H1 (cell line): ENCODE data around the gene SMARCD2. TPM values are rescaled to one million over a fixed set of nuclear protein-coding genes. Genes with fewer than 3 reads are reported as not detected.

Experiments used
- CTCF ChIA-PET: fragments of 300-600 bp; sonication (Branson Sonifier 250); formaldehyde crosslinking; loops from one replicate; lab custom pipeline; 2021; ENCODE audit not compliant: partially characterized antibody; lab: Charles Lee
- POLR2A ChIA-PET: fragments of 300-600 bp; sonication (Branson Sonifier 250); formaldehyde crosslinking; loops from one replicate; lab custom pipeline; 2021; ENCODE audit warnings: inconsistent platforms; ENCODE audit not compliant: partially characterized antibody; lab: Charles Lee
- DNase-seq, 2 experiments: peaks; one replicate each; pipeline versions ENCODE4 v3.0.0 to v3.0.0-alpha.2; 2010 to 2022; ENCODE audit warnings: low spot score in 2 of 2, low read depth in 1 of 2, mixed read lengths in 1 of 2
- FAIRE-seq: peaks from 2 replicates; lab custom pipeline; 2011; peaks lifted over from hg19 to GRCh38; lab: Jason Lieb, UNC
- H2AFZ ChIP-seq: 2 replicates; pipeline ENCODE4 v1.8.1; 2012; ENCODE audit warnings: low read length, inconsistent platforms
- H2AK5ac ChIP-seq: 2 replicates; pipeline ENCODE4 v1.6.1; 2013; ENCODE audit warnings: low read depth, low read length
- H2BK120ac ChIP-seq: replicated peaks from 2 replicates; pipeline ENCODE3; 2013; ENCODE audit warnings: low read depth, low read length, inconsistent platforms
- H2BK12ac ChIP-seq: 2 replicates; pipeline ENCODE4 v1.6.1; 2013; ENCODE audit warnings: low read depth, low read length
- H2BK15ac ChIP-seq: 2 replicates; pipeline ENCODE4 v1.6.1; 2013; ENCODE audit warnings: low read length
- H2BK20ac ChIP-seq: 2 replicates; pipeline ENCODE4 v1.6.1; 2013; ENCODE audit warnings: low read length
- H2BK5ac ChIP-seq: 2 replicates; pipeline ENCODE4 v1.6.1; 2013; ENCODE audit warnings: low read depth, low read length
- H3K14ac ChIP-seq: 2 replicates; pipeline ENCODE4 v1.6.1; 2013; ENCODE audit warnings: inconsistent platforms; ENCODE audit not compliant: insufficient read length
- H3K18ac ChIP-seq: 2 replicates; pipeline ENCODE4 v1.6.1; 2013; ENCODE audit warnings: low read length; ENCODE audit errors: extremely low read depth
- H3K23ac ChIP-seq: 2 replicates; pipeline ENCODE4 v1.6.1; 2013; ENCODE audit warnings: inconsistent platforms; ENCODE audit not compliant: insufficient read length
- H3K23me2 ChIP-seq: 2 replicates; pipeline ENCODE4 v1.6.1; 2013; ENCODE audit warnings: low read depth, low read length
- H3K27ac ChIP-seq: 2 replicates; pipeline ENCODE4 v1.6.1; 2011; ENCODE audit warnings: low read depth, low read length, inconsistent platforms
- H3K27me3 ChIP-seq, 4 experiments: replicated peaks in 1 of 4; 1 replicate in 1 of 4; 2 replicates in 3 of 4; pipeline versions ENCODE4 v1.6.1 to v1.8.1; 2011 to 2013; ENCODE audit warnings: low read length in 3 of 4, mild to moderate bottlenecking in 3 of 4, inconsistent platforms in 2 of 4, mixed read lengths in 2 of 4, moderate library complexity in 1 of 4; ENCODE audit not compliant: control insufficient read depth in 3 of 4, insufficient read depth in 3 of 4; ENCODE audit errors: extremely low read depth in 1 of 4
- H3K36me3 ChIP-seq, 4 experiments: 2 replicates each; pipeline versions ENCODE4 v1.6.1 to v1.8.1; 2011 to 2013; ENCODE audit warnings: mild to moderate bottlenecking in 4 of 4, low read length in 3 of 4, moderate library complexity in 2 of 4, control low read depth in 1 of 4, inconsistent platforms in 1 of 4; ENCODE audit not compliant: insufficient read depth in 4 of 4, control insufficient read depth in 2 of 4
- H3K4ac ChIP-seq: replicated peaks from 2 replicates; pipeline ENCODE3; 2013; ENCODE audit warnings: low read length, low read depth, mixed read lengths, inconsistent platforms; ENCODE audit not compliant: insufficient read length
- H3K4me1 ChIP-seq, 4 experiments: replicated peaks in 1 of 4; 1 replicate in 1 of 4; 2 replicates in 3 of 4; pipeline versions ENCODE4 v1.6.1 to v1.8.1; 2011 to 2013; ENCODE audit warnings: low read length in 3 of 4, inconsistent platforms in 2 of 4, mixed read lengths in 1 of 4; ENCODE audit not compliant: insufficient read depth in 4 of 4, control insufficient read depth in 3 of 4
- H3K4me2 ChIP-seq, 2 experiments: 2 replicates each; pipeline versions ENCODE4 v1.6.1 to v1.8.1; 2011 to 2013; ENCODE audit warnings: low read depth in 2 of 2, low read length in 2 of 2, control low read depth in 1 of 2, inconsistent platforms in 1 of 2, mild to moderate bottlenecking in 1 of 2; ENCODE audit not compliant: insufficient read depth in 1 of 2
- H3K4me3 ChIP-seq, 4 experiments: fragments of 200-600, 300-600 bp in 1 of 4; sonication (generic), shearing (Covaris generic), sonication (Bioruptor Twin) in 1 of 4; 2 replicates each; pipeline versions ENCODE4 v1.5.1 to v1.8.1; 2011 to 2016; ENCODE audit warnings: low read length in 4 of 4, low read depth in 3 of 4, control low read depth in 2 of 4, inconsistent platforms in 2 of 4, mild to moderate bottlenecking in 2 of 4, mixed read lengths in 1 of 4, moderate library complexity in 1 of 4; ENCODE audit not compliant: insufficient read depth in 2 of 4; ENCODE audit errors: extremely low read depth in 1 of 4
- H3K56ac ChIP-seq: replicated peaks from 2 replicates; pipeline ENCODE3; 2013; ENCODE audit warnings: low read depth, mild to moderate bottlenecking, mixed read lengths, low read length, inconsistent platforms; ENCODE audit not compliant: insufficient read length
- H3K79me1 ChIP-seq: 2 replicates; pipeline ENCODE4 v1.6.1; 2013; ENCODE audit warnings: low read depth, low read length, control low read depth
- H3K79me2 ChIP-seq, 2 experiments: 2 replicates each; pipeline versions ENCODE4 v1.6.1 to v1.8.1; 2012 to 2013; ENCODE audit warnings: low read length in 2 of 2, mild to moderate bottlenecking in 2 of 2, inconsistent platforms in 1 of 2; ENCODE audit not compliant: insufficient read depth in 2 of 2, control insufficient read depth in 1 of 2
- H3K9ac ChIP-seq, 4 experiments: replicated peaks in 1 of 4; 1 replicate in 1 of 4; 2 replicates in 3 of 4; pipeline versions ENCODE4 v1.6.1 to v1.8.1; 2011 to 2013; ENCODE audit warnings: low read depth in 3 of 4, low read length in 3 of 4, control low read depth in 2 of 4, mild to moderate bottlenecking in 2 of 4, moderate library complexity in 2 of 4, inconsistent platforms in 1 of 4; ENCODE audit errors: extremely low read depth in 1 of 4
- H3K9me3 ChIP-seq, 2 experiments: 2 replicates each; pipeline versions ENCODE4 v1.6.1 to v1.8.1; 2012 to 2013; ENCODE audit warnings: mild to moderate bottlenecking in 2 of 2, moderate library complexity in 2 of 2, control low read depth in 1 of 2, inconsistent platforms in 1 of 2, low read depth in 1 of 2, low read length in 1 of 2, mixed read lengths in 1 of 2; ENCODE audit not compliant: insufficient read depth in 2 of 2
- H4K20me1 ChIP-seq, 2 experiments: replicated peaks in 1 of 2; 2 replicates each; pipeline versions ENCODE3 to v1.8.1; 2011 to 2013; ENCODE audit warnings: inconsistent platforms in 2 of 2, low read length in 2 of 2, mild to moderate bottlenecking in 1 of 2; ENCODE audit not compliant: insufficient read depth in 2 of 2, control insufficient read depth in 1 of 2
- H4K5ac ChIP-seq: 2 replicates; pipeline ENCODE4 v1.6.1; 2013; ENCODE audit warnings: low read length, low read depth, mixed read lengths, inconsistent platforms; ENCODE audit not compliant: insufficient read length
- H4K8ac ChIP-seq: 2 replicates; pipeline ENCODE4 v1.8.0; 2013; ENCODE audit warnings: mild to moderate bottlenecking, moderate library complexity, low read length, inconsistent platforms; ENCODE audit not compliant: insufficient read depth; ENCODE audit errors: extremely low read depth
- H4K91ac ChIP-seq: replicated peaks from 2 replicates; pipeline ENCODE3; 2013; ENCODE audit warnings: low read length, mixed read lengths, inconsistent platforms; ENCODE audit not compliant: insufficient read length
- KDM1A ChIP-seq: fragments of 200-600, 300-600 bp; sonication (generic); IDR thresholded peaks from 2 replicates; pipeline ENCODE4 v1.7.1; 2016; ENCODE audit warnings: mild to moderate bottlenecking, low read length, borderline replicate concordance
- POLR2A ChIP-seq, 2 experiments: IDR thresholded peaks; 1 replicate in 1 of 2; 2 replicates in 1 of 2; pipeline ENCODE4 v1.6.1; 2011; ENCODE audit warnings: low read depth in 2 of 2, low read length in 2 of 2, mild to moderate bottlenecking in 2 of 2; ENCODE audit errors: control extremely low read depth in 1 of 2
- POLR2AphosphoS5 ChIP-seq: IDR thresholded peaks from 2 replicates; pipeline ENCODE4 v1.6.1; 2011; ENCODE audit warnings: low read depth, low read length
- WGBS, 2 experiments: shearing (Covaris generic) in 1 of 2; methylation state at CpG; one replicate each; pipeline versions ENCODE4 v1.1.6 to v1.1.7; 2013 to 2015; ENCODE audit warnings: low lambda C conversion rate in 2 of 2, mixed read lengths in 2 of 2, inconsistent platforms in 1 of 2, low coverage in 1 of 2, missing lambda C conversion rate in 1 of 2; ENCODE audit not compliant: insufficient replicate concordance in 2 of 2, insufficient coverage in 1 of 2, insufficient read length in 1 of 2; ENCODE audit errors: extremely low coverage in 1 of 2, missing lambda C conversion rate in 1 of 2; 5-methylcytosine and 5-hydroxymethylcytosine counted together
- polyA plus RNA-seq, 7 experiments: library from polyadenylated mRNA; depleted of rRNA in 3 of 7; stranded (reverse) in 5 of 7; unstranded in 2 of 7; fragments of >200 nt in 5 of 7; fragments of 200-250 nt in 2 of 7; gene quantifications; 1 replicate in 5 of 7; 2 replicates in 1 of 7; 4 replicates in 1 of 7; pipeline versions ENCODE4 v1.2.1 to v1.2.3, GENCODE V29; 2011 to 2013; ENCODE audit warnings: missing spikeins in 2 of 7, mixed read lengths in 2 of 7
- total RNA-seq: library from RNA; stranded (reverse); fragmentation: NEBNext Ultra II Directional; extraction: Animal tissue kit (Norgen Biotek cat#: 25700); gene quantifications from 2 replicates; pipeline ENCODE4 v1.2.1, GENCODE V29; 2021

Gene SMARCD2
- total and polyA plus RNA-seq, 2 of the 8 experiments (the other 6 are each of a cell fraction or from before 2014, with no cell fraction given): 90.0 to 92.2 TPM

- no peak overlapping the region for H2BK120ac ChIP-seq
- peaks cover 6% of the 10 kb centered on the region for H3K79me1 ChIP-seq
- H4K5ac ChIP-seq: no peak overlapping the region
- no peak overlapping the region for H3K14ac ChIP-seq
- 95% methylated on average over 10 of the region's 10 CpGs; no CpG with 5 or more reads in 1 of the 2 experiments for WGBS, 2 experiments
- H3K36me3 ChIP-seq: peaks cover 65 to 94% (median 90%) of the 10 kb centered on the region in 4 experiments
- H3K56ac ChIP-seq: no peak overlapping the region
- H3K9me3 ChIP-seq: no peaks in the 10 kb centered on the region
- FAIRE-seq: no peak
- peak in 1 of 2 experiments; percentile 54; a peak in 1 of 3 replicates for TF ChIP-seq POLR2A (IDR thresholded peaks at IDR 0.05; ENCODE audit: control extremely low read depth in 1 of 2, low read depth in 2 of 2, low read length in 2 of 2)
- TF ChIP-seq POLR2AphosphoS5: peak; percentile 62
- TF ChIP-seq KDM1A: no peak
- H3K4ac ChIP-seq: no peak overlapping the region
- no peak for DNase-seq
- H3K23me2 ChIP-seq: peaks cover under 1% of the 10 kb centered on the region
- H3K27ac ChIP-seq: no peak overlapping the region
- H3K79me2 ChIP-seq: peaks cover 0 to 10% of the 10 kb centered on the region in 2 experiments; a peak in 2 of 4 replicates
- no peak overlapping the region for H4K8ac ChIP-seq
- no peak overlapping the region for H3K4me3 ChIP-seq
- no peaks in the 10 kb centered on the region for H3K4me1 ChIP-seq
- peaks cover 6 to 30% of the 10 kb centered on the region in 2 experiments for H4K20me1 ChIP-seq
- H2BK12ac ChIP-seq: no peak overlapping the region
- H3K9ac ChIP-seq: no peak overlapping the region
- H2BK15ac ChIP-seq: no peak overlapping the region
- no peak overlapping the region for H3K23ac ChIP-seq
- H3K4me2 ChIP-seq: no peak overlapping the region
- CTCF ChIA-PET: interaction anchor here (1.1 to 7.5 kb wide), 4 partner anchors 12 to 39 kb away, joined by 3 to 61 read pairs (median 8); no protein-coding TSS in a partner anchor
- no peak overlapping the region for H2BK5ac ChIP-seq
- H3K27me3 ChIP-seq: no peaks in the 10 kb centered on the region
- no peak overlapping the region for H2AK5ac ChIP-seq
- H4K91ac ChIP-seq: no peak overlapping the region
- no peak overlapping the region for H2AFZ ChIP-seq
- POLR2A ChIA-PET: interaction anchor here (0.7 to 32.3 kb wide), 7 partner anchors 1 to 79 kb away, joined by 3 to 593 read pairs (median 4); partner anchors contain the start of genes CCDC47, DDX42, FTSJ3 and PSMC5
- H3K18ac ChIP-seq: no peak overlapping the region
- no peak overlapping the region for H2BK20ac ChIP-seq
These were observed 21.4 kb downstream of the SMARCD2 start for GRCh38 chr17:63820963-63821561.
